ENCODE measurements around the gene GDF10. TPM values are rescaled to one million over a fixed set of nuclear protein-coding genes. Genes with fewer than 3 reads are reported as not detected.

GDF10 gene
- total and polyA plus RNA-seq, 8 donors: 0.31 to 2.6 (median 0.90) TPM; not detected in 5

DNA sequence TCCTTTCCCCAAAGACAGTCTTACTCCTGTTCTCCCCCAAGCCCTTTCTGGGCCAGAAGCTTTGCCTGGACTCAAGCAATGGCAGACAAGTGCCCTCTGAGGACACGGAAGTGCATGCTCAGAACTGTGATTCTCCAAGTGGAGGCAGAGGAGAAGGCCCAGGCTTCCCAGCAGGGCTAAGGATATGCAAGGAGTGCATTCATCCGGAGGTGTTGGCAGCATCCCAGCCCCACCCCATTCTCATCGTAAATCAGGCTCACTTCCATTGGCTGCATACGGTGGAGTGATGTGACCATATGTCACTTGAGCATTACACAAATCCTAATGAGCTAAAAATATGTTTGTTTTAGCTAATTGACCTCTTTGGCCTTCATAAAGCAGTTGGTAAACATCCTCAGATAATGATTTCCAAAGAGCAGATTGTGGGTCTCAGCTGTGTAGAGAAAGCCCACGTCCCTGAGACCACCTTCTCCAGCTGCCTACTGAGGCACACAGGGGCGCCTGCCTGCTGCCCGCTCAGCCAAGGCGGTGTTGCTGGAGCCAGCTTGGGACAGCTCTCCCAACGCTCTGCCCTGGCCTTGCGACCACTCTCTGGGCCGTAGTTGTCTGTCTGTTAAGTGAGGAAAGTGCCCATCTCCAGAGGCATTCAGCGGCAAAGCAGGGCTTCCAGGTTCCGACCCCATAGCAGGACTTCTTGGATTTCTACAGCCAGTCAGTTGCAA, 46.7 kb downstream of the GDF10 start:
- WGBS, 5 donors: 69 to 76% (median 75%) methylated on average over 13 of the region's 13 CpGs
- Histone ChIP-seq H3K36me3 (no peaks in the 10 kb centered on the region), H3K9me3 (no peaks in the 10 kb centered on the region), H3K27me3 (no peaks in the 10 kb centered on the region), H3K4me1 (no peaks in the 10 kb centered on the region), H3K4me3 (no peak overlapping the region), H3K27ac (no peak overlapping the region)
- TF ChIP-seq, protein P1, sequence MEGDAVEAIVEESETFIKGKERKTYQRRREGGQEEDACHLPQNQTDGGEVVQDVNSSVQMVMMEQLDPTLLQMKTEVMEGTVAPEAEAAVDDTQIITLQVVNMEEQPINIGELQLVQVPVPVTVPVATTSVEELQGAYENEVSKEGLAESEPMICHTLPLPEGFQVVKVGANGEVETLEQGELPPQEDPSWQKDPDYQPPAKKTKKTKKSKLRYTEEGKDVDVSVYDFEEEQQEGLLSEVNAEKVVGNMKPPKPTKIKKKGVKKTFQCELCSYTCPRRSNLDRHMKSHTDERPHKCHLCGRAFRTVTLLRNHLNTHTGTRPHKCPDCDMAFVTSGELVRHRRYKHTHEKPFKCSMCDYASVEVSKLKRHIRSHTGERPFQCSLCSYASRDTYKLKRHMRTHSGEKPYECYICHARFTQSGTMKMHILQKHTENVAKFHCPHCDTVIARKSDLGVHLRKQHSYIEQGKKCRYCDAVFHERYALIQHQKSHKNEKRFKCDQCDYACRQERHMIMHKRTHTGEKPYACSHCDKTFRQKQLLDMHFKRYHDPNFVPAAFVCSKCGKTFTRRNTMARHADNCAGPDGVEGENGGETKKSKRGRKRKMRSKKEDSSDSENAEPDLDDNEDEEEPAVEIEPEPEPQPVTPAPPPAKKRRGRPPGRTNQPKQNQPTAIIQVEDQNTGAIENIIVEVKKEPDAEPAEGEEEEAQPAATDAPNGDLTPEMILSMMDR (IDR thresholded peaks at IDR 0.05): no peak
- TF ChIP-seq EP300 (IDR thresholded peaks at IDR 0.05): no peak
- no peak for TF ChIP-seq POLR2A (IDR thresholded peaks at IDR 0.05)
- no peak for TF ChIP-seq POLR2AphosphoS5 (IDR thresholded peaks at IDR 0.05)
- peak in 1 of 2 donors; percentile 38 for DNase-seq
- intact Hi-C loops (cut with DNase I; ENCODE audit: low total_unique reads): no loop called here

DNA sequence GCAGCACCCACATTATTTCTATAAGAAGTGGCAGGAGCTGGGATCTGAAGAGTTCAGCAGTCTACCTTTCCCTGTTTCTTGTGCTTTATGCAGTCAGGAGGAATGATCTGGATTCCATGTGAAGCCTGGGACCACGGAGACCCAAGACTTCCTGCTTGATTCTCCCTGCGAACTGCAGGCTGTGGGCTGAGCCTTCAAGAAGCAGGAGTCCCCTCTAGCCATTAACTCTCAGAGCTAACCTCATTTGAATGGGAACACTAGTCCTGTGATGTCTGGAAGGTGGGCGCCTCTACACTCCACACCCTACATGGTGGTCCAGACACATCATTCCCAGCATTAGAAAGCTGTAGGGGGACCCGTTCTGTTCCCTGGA, 47.3 kb downstream of the GDF10 start:
- H3K27ac ChIP-seq: no peak overlapping the region
- 71 to 82% (median 80%) methylated on average over 3 to 4 of the region's 4 CpGs for WGBS, 5 donors
- no peaks in the 10 kb centered on the region for H3K4me1 ChIP-seq
- no peak overlapping the region for H3K4me3 ChIP-seq
- no peaks in the 10 kb centered on the region for H3K9me3 ChIP-seq
- intact Hi-C loops (cut with DNase I; ENCODE audit: low total_unique reads): no loop called here
- no peak for DNase-seq
- H3K27me3 ChIP-seq: no peaks in the 10 kb centered on the region
- no peaks in the 10 kb centered on the region for H3K36me3 ChIP-seq
- TF ChIP-seq EP300 (IDR thresholded peaks at IDR 0.05) (no peak), POLR2A (IDR thresholded peaks at IDR 0.05) (no peak), POLR2AphosphoS5 (IDR thresholded peaks at IDR 0.05) (no peak)
- TF ChIP-seq, protein P1 (IDR thresholded peaks at IDR 0.05): no peak

DNA sequence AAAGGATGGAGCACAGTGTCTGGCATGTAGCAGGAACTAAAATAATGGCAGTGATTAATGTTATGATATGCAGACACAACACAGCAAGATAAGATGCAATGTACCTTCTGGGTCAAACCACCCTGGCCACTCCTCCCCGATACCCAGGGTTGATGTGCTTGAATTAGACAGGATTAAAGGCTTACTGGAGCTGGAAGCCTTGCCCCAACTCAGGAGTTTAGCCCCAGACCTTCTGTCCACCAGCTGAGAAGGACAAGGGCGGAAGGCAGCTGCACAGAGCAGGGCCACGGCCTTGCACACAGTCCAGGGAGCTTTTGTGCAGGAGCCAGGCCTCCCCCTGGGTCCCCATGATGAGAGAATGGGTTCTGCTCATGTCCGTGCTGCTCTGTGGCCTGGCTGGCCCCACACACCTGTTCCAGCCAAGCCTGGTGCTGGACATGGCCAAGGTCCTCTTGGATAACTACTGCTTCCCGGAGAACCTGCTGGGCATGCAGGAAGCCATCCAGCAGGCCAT, 48.2 kb downstream of the GDF10 start, which contains the start of gene RBP3:
TSS of gene RBP3 (plus strand) at position 226 of the 514 bp plus-strand sequence. CDS start at position 348, 122 bp downstream.
- WGBS, 5 donors: 74 to 87% (median 85%) methylated on average over 4 to 5 of the region's 5 CpGs
- no peak for DNase-seq
- H3K4me1 ChIP-seq: no peaks in the 10 kb centered on the region
- intact Hi-C loops (cut with DNase I; ENCODE audit: low total_unique reads): no loop called here
- H3K9me3 ChIP-seq: no peaks in the 10 kb centered on the region
- H3K4me3 ChIP-seq: no peak within 1 kb of the TSS
- no peak for TF ChIP-seq POLR2AphosphoS5 (IDR thresholded peaks at IDR 0.05)
- no peak for TF ChIP-seq POLR2A (IDR thresholded peaks at IDR 0.05)
- no peak for TF ChIP-seq EP300 (IDR thresholded peaks at IDR 0.05)
- TF ChIP-seq, protein P1 (IDR thresholded peaks at IDR 0.05): no peak
- no peaks in the 10 kb centered on the region for H3K27me3 ChIP-seq
- no peak within 1 kb of the TSS for H3K27ac ChIP-seq
- H3K36me3 ChIP-seq: no peaks in the 10 kb centered on the region

DNA sequence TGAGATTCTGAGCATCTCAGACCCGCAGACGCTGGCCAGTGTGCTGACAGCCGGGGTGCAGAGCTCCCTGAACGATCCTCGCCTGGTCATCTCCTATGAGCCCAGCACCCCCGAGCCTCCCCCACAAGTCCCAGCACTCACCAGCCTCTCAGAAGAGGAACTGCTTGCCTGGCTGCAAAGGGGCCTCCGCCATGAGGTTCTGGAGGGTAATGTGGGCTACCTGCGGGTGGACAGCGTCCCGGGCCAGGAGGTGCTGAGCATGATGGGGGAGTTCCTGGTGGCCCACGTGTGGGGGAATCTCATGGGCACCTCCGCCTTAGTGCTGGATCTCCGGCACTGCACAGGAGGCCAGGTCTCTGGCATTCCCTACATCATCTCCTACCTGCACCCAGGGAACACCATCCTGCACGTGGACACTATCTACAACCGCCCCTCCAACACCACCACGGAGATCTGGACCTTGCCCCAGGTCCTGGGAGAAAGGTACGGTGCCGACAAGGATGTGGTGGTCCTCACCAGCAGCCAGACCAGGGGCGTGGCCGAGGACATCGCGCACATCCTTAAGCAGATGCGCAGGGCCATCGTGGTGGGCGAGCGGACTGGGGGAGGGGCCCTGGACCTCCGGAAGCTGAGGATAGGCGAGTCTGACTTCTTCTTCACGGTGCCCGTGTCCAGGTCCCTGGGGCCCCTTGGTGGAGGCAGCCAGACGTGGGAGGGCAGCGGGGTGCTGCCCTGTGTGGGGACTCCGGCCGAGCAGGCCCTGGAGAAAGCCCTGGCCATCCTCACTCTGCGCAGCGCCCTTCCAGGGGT, 48.9 kb downstream of the GDF10 start:
- Histone ChIP-seq H3K4me3 (no peak overlapping the region), H3K27me3 (no peaks in the 10 kb centered on the region), H3K4me1 (no peaks in the 10 kb centered on the region), H3K27ac (no peak overlapping the region), H3K36me3 (no peaks in the 10 kb centered on the region), H3K9me3 (no peaks in the 10 kb centered on the region)
- DNase-seq: no peak
- WGBS, 5 donors: 87 to 93% (median 89%) methylated on average over 31 to 36 of the region's 36 CpGs
- intact Hi-C loops (cut with DNase I; ENCODE audit: low total_unique reads): no loop called here
- TF ChIP-seq POLR2A (IDR thresholded peaks at IDR 0.05) (no peak), EP300 (IDR thresholded peaks at IDR 0.05) (no peak), POLR2AphosphoS5 (IDR thresholded peaks at IDR 0.05) (no peak)
- TF ChIP-seq, protein P1 (IDR thresholded peaks at IDR 0.05): no peak
